Stimulated activated CD8-positive, alpha-beta memory T cell treated with anti-CD3 and anti-CD28 coated beads, Interleukin-12 subunit alpha, Interleukin-12 subunit beta, amount 100 ng/mL, for 1 hour (primary cell): ENCODE data around the gene ELL2.

ENCODE experiments used
- DNase-seq: peaks from one replicate; pipeline ENCODE4 v3.0.0-alpha.2; 2020; ENCODE audit warnings: low read depth

The ELL2 gene

GRCh38 chr5:95880081-95880926 lies 81.3 kb downstream of the ELL2 start:
- no peak for DNase-seq

- no peak for DNase-seq
Measured at GRCh38 chr5:95879661-95880060, 82.0 kb downstream of the ELL2 start.

GRCh38 chr5:95878417-95879323 lies 83.0 kb downstream of the ELL2 start:
- no peak for DNase-seq

DNA sequence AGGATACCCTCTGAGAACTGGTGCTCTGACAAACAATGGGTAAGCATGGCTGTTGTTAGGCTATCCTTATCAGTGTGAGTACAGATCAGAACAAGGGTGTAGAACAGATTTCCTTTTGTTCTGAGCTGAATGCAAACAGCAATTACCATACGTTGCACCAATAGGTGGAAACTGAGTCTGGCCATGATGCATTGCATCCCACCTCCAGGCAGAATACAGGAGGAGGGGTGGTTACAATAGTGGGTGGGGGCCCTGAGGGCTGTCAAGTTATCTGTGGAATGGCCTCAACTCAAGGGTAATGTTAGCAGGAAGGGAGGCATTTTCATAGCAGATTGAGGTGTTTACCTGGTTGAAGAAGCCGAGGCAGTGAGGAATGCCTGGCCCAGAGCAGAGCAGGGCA lies 84.9 kb downstream of the ELL2 start:
- DNase-seq: no peak

DNA sequence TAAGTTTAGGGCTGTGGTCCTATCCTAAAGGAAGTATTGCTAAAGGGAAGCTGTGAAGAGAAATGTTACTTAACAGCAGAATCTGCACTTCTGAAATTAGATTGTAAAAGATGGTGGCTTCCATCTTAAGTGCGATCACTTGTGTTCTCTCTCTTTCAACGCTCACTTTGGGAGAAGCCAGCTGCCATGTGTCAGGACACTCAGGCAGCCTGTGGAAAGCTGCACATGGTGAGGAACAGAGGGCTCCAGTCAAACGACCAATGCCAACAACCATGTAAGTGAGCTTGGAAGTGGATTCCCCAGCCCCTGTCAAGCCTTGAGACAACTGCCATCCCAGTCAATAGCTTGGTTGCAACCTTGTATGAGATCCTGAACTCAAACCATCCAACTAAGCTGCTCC lies 87.4 kb downstream of the ELL2 start:
- DNase-seq: no peak

DNA sequence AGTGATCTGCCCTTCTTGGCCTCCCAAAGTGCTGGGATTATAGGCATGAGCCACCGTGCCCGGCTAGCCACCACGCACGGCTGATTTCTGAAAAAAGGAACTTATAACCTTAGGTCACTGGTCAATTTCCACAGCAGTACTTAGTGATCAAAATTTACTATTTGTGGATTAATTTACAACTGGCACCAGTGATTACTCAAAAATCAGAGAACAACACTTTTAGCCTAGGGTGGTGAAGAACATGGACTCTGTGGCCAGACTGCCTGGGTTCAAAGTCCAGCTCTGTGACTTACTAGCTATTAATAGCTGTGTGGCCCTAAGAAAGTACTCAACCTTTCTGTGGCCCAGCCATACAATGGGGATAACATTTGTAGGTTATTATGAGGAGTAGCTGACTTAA lies 88.3 kb downstream of the ELL2 start:
- DNase-seq: no peak

DNA sequence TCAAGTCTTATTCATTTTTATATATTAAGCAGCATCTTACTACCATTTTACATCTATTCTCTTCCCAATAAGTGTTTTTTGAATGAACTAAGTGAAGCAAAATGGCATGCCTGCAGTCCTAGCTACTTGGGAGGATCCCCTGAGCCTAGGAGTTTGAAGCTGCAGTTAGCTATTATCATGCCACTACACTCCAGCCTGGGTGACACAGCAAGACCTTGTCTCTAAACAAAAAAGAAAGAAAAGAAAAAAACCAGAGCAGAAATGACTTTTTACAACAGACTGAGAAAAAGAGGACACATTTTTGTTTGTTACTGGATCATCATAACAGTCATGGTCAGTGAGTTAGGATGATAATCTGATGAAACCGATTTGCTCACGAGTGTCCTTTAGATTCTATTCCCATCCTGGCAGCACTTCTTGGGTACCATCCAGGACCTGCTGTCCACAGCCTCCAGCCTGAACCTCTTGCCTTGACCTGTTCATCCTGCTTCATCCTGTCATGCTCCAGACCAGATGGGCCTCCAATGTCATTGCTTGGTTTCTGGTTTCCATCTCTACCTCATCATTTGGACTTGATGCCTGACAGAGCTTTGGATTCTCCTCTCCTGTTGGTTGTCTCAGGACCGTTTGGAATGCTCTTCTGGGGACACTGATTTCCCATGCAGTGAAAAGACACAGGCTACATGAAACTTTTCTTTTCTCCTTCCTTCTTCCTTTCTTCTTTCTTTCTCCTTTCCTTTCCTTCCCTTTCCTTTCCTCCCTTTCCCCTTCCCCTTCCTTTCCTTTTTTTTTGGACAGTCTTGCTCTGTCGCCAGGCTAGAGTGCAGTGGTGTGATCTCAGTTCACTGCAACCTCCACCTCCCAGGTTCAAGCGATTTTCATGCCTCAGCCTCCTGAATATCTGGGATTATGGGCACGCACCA lies 89.0 kb downstream of the ELL2 start:
- DNase-seq: no peak

GRCh38 chr5:95871146-95871806 lies 90.4 kb downstream of the ELL2 start:
- DNase-seq: no peak

GRCh38 chr5:95870105-95870672 lies 91.5 kb downstream of the ELL2 start:
- DNase-seq: no peak

- peak; percentile 27 for DNase-seq
Measured at GRCh38 chr5:95869173-95869855, 92.3 kb downstream of the ELL2 start.

DNA sequence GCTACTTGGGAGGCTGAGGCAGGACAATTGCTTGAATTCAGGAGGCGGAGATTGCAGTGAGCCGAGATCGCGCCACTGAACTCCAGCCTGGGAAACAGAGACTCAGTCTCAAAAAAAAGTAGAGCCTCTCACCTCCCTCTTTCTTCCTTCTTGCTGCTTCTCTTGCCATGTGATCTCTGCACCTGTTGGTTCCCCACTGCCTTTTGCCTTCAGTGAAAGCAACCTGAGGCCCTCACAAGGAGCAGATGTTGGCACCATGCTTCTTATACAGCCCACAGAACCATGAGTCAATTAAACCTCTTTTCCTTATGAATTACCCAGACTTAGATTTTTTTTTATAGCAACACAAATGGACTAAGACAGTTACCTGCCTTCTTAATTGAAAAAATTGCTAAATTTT lies 93.5 kb downstream of the ELL2 start:
- no peak for DNase-seq

GRCh38 chr5:95866435-95867040 lies 95.1 kb downstream of the ELL2 start:
- no peak for DNase-seq

GRCh38 chr5:95864944-95865504 lies 96.6 kb downstream of the ELL2 start:
- no peak for DNase-seq

DNA sequence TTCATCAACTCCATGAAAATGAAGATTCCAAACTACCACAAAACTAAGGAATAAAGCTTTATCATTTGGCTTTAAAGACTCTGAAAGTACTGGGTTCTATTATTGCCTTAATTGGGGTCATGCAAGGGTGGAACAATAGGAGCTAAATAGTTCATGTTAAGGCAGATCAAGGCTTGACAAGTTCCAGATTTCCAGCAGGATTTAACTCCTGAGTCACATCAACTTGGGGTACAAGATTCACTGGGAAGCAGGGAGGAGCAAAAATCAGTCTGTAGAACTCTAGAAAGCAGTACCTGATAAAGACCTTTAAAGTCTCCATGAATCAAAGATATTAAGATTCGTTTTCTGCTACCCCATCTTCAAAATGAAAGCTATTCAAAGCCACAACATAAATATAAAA lies 97.2 kb downstream of the ELL2 start:
- no peak for DNase-seq

DNA sequence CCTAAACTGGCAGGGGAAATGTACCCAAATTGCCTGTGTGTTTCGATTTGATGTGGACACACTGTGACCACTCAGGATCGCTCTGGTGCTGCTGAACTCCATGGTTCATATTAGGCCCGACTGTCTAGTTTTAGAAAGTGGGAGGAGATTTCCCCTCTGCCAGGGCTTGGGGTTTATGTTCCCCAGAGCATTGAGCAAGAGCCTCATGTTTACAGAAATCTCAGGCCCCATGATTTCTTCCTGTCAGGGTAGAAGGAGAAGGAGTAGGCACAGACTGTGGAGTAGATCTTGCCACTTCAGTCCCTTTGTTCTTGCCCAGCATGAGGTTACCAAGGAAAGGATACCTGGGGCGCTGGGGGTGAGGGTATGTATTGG lies 98.3 kb downstream of the ELL2 start:
- DNase-seq: no peak

GRCh38 chr5:95862671-95863382 lies 98.8 kb downstream of the ELL2 start:
- DNase-seq: no peak

DNA sequence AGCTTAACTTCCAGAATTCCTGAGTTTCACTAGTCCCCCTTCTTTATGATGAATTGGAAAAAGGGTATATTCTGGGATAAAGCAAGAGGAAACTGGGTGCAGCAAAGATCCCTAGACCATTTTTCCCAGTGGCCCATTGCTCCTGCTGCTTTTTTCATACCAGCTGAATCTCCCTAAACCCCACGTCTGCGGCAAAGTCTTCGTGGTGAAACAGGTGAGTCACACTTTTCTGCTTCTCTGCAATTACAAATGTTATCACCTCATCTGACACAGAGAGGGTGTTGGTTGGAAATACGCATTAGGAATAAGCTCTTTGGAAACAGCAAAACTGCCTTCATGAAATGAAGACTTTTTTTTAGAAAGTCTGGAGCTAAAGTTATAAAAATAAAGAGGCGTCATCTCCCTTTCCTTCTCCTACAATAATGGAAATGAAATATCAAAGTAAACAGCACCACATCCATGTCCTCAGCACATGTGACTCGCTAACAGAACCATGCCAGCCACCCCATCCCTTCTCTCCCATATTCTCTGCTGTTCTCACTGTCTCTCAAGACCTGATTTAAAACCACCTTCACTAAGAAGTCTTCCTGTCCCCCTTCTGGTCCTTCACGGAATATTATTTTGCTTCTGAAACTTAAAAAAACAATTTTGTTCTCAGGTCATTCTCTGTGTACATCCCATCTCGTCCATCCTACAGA lies 99.6 kb downstream of the ELL2 start:
- DNase-seq: no peak

DNA sequence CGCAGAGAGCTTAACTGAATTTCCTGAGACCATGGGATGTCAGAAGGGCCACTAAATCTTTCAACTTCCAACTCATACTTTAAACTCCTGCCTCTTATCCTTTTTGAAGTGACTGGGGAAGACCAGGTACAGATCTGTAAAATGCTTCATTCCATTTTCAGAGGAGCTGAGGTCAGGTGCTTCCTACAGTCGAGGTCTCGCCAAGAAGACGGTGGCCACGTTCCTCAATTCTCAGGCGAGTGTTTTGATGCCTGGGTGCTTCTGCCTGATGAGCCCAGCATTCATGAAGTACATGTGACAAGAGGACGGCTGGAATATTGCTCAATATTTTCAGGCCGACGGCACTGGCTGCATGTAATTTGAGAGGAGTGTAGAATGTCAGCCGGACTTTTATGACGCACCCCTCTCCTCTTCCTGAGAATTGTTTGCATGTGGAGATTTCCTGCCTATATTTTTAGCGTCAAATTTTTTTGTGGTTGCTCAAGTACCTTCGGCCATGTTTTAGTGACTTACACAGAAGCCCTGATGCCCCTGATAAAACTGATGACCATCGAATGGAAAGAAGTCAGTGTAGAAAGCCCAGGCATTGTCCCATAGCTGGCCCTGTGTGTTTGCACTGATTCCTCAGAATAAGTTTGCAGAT lies 100.3 kb downstream of the ELL2 start:
- no peak for DNase-seq
